K562 (cell line): ENCODE measurements around the gene MGST3. TPM values are rescaled to one million over a fixed set of nuclear protein-coding genes. Genes with fewer than 3 reads are reported as not detected.
A peak's percentile ranks its signal among the peaks of the same experiment; 100 is the strongest.

Source experiments
- BCL6 ChIP-seq: fragments of 250-450 bp; sonication (Bioruptor Pico); IDR thresholded peaks from 2 replicates; pipeline ENCODE4 v1.4.0; 2020
- EWSR1 ChIP-seq: fragments of 450-650 bp; IDR thresholded peaks from 2 replicates; pipeline ENCODE4 v1.6.1; 2018; ENCODE audit warnings: borderline replicate concordance, mild to moderate bottlenecking, low read depth, moderate library complexity; ENCODE audit not compliant: partially characterized antibody
- FOXP4 ChIP-seq: sonication (generic); formaldehyde crosslinking; IDR thresholded peaks from 2 replicates; pipeline ENCODE4 v1.8.0; 2022; ENCODE audit warnings: mild to moderate bottlenecking, missing genetic modification reagents, borderline replicate concordance
- HLTF ChIP-seq: fragments of 450-650 bp; IDR thresholded peaks from 2 replicates; pipeline ENCODE4 v1.6.1; 2016
- IRF1 ChIP-seq: sonication (generic); formaldehyde crosslinking; IDR thresholded peaks from 2 replicates; pipeline ENCODE4 v1.8.0; 2022; ENCODE audit warnings: missing genetic modification reagents, mild to moderate bottlenecking, borderline replicate concordance
- KLF13 ChIP-seq: fragments of 450-650 bp; IDR thresholded peaks from 2 replicates; pipeline ENCODE4 v1.6.1; 2016; ENCODE audit warnings: missing genetic modification characterization, low read depth, mild to moderate bottlenecking, missing compliant biosample characterization, moderate library complexity, borderline replicate concordance
- MECOM ChIP-seq: fragments of 250-450 bp; sonication (Bioruptor Pico); IDR thresholded peaks from 2 replicates; pipeline ENCODE4 v1.8.0; 2022; ENCODE audit warnings: inconsistent platforms
- MXD1 ChIP-seq: fragments of 250-450 bp; sonication (Bioruptor Pico); IDR thresholded peaks from 2 replicates; pipeline ENCODE4 v1.8.0; 2021; ENCODE audit warnings: borderline replicate concordance, mild to moderate bottlenecking, moderate library complexity; ENCODE audit not compliant: poor library complexity, severe bottlenecking
- NBN ChIP-seq: fragments of 450-650 bp; IDR thresholded peaks from 2 replicates; pipeline ENCODE4 v1.6.1; 2016; ENCODE audit warnings: low read depth, mild to moderate bottlenecking
- RBM15 ChIP-seq: fragments of 200-400 bp; formaldehyde crosslinking; IDR thresholded peaks from 2 replicates; pipeline ENCODE4 v1.6.1; 2018; ENCODE audit warnings: mild to moderate bottlenecking, low read length, moderate library complexity; ENCODE audit not compliant: insufficient read depth
- RBM17 ChIP-seq: fragments of 200-400 bp; formaldehyde crosslinking; IDR thresholded peaks from 2 replicates; pipeline ENCODE4 v1.6.1; 2017; ENCODE audit warnings: low read depth, mild to moderate bottlenecking, low read length, borderline replicate concordance
- SMC3 ChIP-seq: conservative IDR thresholded peaks from 2 replicates; pipeline ENCODE4 v1.6.1; 2011; ENCODE audit warnings: low read depth, low read length, improper control_type of control experiment; ENCODE audit not compliant: insufficient read depth
- SNIP1 ChIP-seq: fragments of 450-650 bp; IDR thresholded peaks from 2 replicates; pipeline ENCODE4 v1.7.1; 2017; ENCODE audit warnings: low read depth, mild to moderate bottlenecking
- TAF9B ChIP-seq: fragments of 450-650 bp; IDR thresholded peaks from 2 replicates; pipeline ENCODE4 v1.6.1; 2018; ENCODE audit warnings: mild to moderate bottlenecking; ENCODE audit not compliant: partially characterized antibody
- U2AF2 ChIP-seq: fragments of 200-400 bp; formaldehyde crosslinking; optimal IDR thresholded peaks from 2 replicates; pipeline ENCODE3; 2017; ENCODE audit warnings: low read depth, mild to moderate bottlenecking, low read length
- ZNF280B ChIP-seq: fragments of 250-450 bp; sonication (Bioruptor Pico); IDR thresholded peaks from 2 replicates; pipeline ENCODE4 v1.5.1; 2021; ENCODE audit warnings: mild to moderate bottlenecking
- ZSCAN29 ChIP-seq: fragments of 450-650 bp; IDR thresholded peaks from 2 replicates; pipeline ENCODE4 v1.6.1; 2017
- polyA plus RNA-seq, 8 experiments: library from polyadenylated mRNA; depleted of rRNA in 4 of 8; stranded (reverse) in 5 of 8; unstranded in 3 of 8; fragments of >200 nt; fragmentation: Nextera tagmentation in 2 of 8; fragmentation: Illumina TruSeq in 1 of 8; extraction: Ambion mirVana in 2 of 8; extraction: Trizol in 1 of 8; gene quantifications; 2 replicates each; pipeline versions ENCODE4 v1.2.1 to v1.2.3, GENCODE V29; 2011 to 2014; ENCODE audit warnings: inconsistent platforms in 1 of 8, missing spikeins in 1 of 8
- total RNA-seq, 7 experiments: library from RNA; depleted of rRNA in 6 of 7; stranded (reverse); fragments of >200 nt in 6 of 7; fragmentation: Illumina TruSeq in 2 of 7; extraction: Trizol in 2 of 7; gene quantifications; 2 replicates each; pipeline versions ENCODE4 v1.2.1 to v1.2.3, GENCODE V29; 2011 to 2021; ENCODE audit warnings: low replicate concordance in 1 of 7
- TF ChIP-seq, protein P1 (sequence below): fragments of 250-450 bp; sonication (Bioruptor Pico); IDR thresholded peaks from 2 replicates; pipeline ENCODE4 v1.4.0; 2020
- TF ChIP-seq, protein P2 (sequence below), 2 experiments: fragments of 250-450 bp in 1 of 2; fragments of 450-650 bp in 1 of 2; sonication (Bioruptor Pico) in 1 of 2; IDR thresholded peaks; 2 replicates each; pipeline versions ENCODE4 v1.6.1 to v1.8.0; 2016 to 2021; ENCODE audit warnings: mild to moderate bottlenecking in 2 of 2, moderate library complexity in 2 of 2, missing compliant biosample characterization in 1 of 2, missing genetic modification characterization in 1 of 2

MGST3 gene
- total and polyA plus RNA-seq, 9 of the 15 experiments (the other 6 are each of a cell fraction or from before 2014, with no cell fraction given): 70.7 to 287 (median 105) TPM

DNA sequence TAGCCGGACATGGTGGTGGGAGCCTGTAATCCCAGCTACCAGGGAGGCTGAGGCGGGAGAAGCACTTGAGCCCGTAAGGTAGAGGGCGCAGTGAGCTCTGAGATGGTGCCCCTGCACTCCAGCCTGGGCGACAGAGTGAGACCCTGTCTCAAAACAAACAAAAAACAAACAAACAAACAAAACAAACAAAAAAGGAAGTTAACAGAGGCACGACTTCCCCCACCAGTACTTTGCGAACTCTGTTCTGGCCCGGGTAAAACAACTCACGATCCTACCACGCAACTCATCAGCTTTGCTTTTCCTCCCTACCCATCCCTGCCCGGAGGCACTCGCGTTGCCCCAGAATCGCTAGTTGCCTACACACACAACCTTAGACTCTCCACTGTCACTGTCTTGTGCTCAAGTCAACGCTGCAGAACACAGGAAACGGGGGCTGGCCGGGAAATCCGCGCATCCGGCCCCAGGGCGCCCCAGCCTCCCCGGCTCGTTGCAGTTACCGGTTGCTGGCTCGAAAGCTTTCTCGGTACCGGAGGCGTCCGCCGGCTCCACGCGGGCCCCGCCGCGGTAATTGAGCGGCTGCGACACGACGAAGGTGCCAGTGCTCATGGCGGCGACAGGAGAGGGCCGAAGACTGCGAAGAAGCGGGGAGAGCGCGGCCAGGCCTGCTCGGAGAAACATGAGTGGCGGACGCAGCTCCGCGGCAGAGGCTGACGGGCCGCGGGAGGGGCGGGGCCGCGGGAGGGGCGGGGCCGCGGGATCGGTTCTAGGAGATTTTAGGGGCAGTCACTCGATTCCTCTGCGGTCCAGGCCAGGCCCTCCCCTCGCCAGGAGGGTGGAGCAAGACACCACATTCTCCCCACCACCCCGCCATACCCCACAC is 67.1 kb downstream of the MGST3 start, which contains the start of gene ALDH9A1 (continued):
- TF ChIP-seq IRF1 (CRISPR knock-in tag) (no peak), KLF13 (tag) (0 out of 2 replicates have a peak, but pooled peaks have one; percentile 26), FOXP4 (no peak), TAF9B (peak; percentile 87), EWSR1 (no peak), NBN (peak; percentile 51; the same call in 1 of the 2 replicates), MXD1 (CRISPR knock-in tag) (no peak), HLTF (peak; percentile 99), ZNF280B (CRISPR knock-in tag) (no peak), MECOM (0 out of 2 replicates have a peak, but pooled peaks have one; percentile 11), ZSCAN29 (0 out of 2 replicates have a peak, but pooled peaks have one; percentile 16), BCL6 (CRISPR knock-in tag) (no peak), U2AF2 (no peak), RBM17 (no peak), SNIP1 (no peak), SMC3 (peak; percentile 31; the same call in 1 of the 2 replicates), RBM15 (no peak)
- TF ChIP-seq, protein P1, sequence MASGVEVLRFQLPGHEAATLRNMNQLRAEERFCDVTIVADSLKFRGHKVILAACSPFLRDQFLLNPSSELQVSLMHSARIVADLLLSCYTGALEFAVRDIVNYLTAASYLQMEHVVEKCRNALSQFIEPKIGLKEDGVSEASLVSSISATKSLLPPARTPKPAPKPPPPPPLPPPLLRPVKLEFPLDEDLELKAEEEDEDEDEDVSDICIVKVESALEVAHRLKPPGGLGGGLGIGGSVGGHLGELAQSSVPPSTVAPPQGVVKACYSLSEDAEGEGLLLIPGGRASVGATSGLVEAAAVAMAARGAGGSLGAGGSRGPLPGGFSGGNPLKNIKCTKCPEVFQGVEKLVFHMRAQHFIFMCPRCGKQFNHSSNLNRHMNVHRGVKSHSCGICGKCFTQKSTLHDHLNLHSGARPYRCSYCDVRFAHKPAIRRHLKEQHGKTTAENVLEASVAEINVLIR (CRISPR knock-in tag): no peak
- TF ChIP-seq, protein P2, sequence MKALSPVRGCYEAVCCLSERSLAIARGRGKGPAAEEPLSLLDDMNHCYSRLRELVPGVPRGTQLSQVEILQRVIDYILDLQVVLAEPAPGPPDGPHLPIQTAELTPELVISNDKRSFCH (CRISPR knock-in tag; IDR thresholded peaks at IDR 0.05): no peak
- TF ChIP-seq, protein P2 (tag; IDR thresholded peaks at IDR 0.05): no peak; the same call in 1 of the 2 replicates
